ENCODE data around the gene ADAM11. TPM values are rescaled to one million over a fixed set of nuclear protein-coding genes. Genes with fewer than 3 reads are reported as not detected.

ADAM11 gene
- total and polyA plus RNA-seq, 11 donors, result 1.8 to 24.6 (median 11.2) TPM

- ATAC-seq (no peak), DNase-seq (no peak)
- TF ChIP-seq POLR2A (IDR thresholded peaks at IDR 0.05) (no peak), CTCF (IDR thresholded peaks at IDR 0.05) (no peak)
- H3K4me1 ChIP-seq, result peaks cover 5 to 56% (median 32%) of the 10 kb centered on the region in 12 donors
- H3K4me3 ChIP-seq, result no peak overlapping the region
- no peaks in the 10 kb centered on the region for H3K27me3 ChIP-seq
- H3K9me3 ChIP-seq, result no peaks in the 10 kb centered on the region
- H3K36me3 ChIP-seq, result peaks cover 0 to 3% (median 0%) of the 10 kb centered on the region in 9 donors
- intact Hi-C loops (cut with DNase I), result no loop called here
- peak overlapping the region in 11 of 12 donors; percentile 76 to 89 (median 83) for H3K27ac ChIP-seq
- WGBS, 4 donors, result 75 to 85% (median 83%) methylated on average over 9 of the region's 9 CpGs
These were observed 36.6 kb downstream of the ADAM11 start for GRCh38 chr17:44795421-44795820.

DNA sequence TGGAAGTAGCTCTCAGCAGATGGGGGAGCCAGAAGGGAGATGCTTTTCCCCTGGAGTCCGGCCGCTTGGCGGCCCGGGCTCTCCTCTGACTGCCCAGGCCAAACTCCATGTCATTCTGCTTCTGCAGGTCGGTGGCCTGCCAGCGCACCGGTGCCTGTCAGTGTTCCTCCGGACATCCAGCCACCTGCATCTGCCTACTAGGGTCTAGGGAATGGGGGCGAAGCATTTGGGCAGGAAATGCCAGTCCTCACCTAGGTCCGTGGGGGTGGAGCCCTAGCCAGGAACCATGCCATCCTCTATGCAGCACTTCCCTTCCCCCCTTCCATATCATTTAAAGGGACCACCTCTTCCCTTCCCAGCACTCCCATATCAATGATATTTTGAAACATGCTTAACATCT lies 37.1 kb downstream of the ADAM11 start:
- peaks cover 0 to 5% (median 0%) of the 10 kb centered on the region in 9 donors for H3K36me3 ChIP-seq
- WGBS, 4 donors, result 56 to 73% (median 68%) methylated on average over 10 of the region's 10 CpGs
- H3K4me3 ChIP-seq, result no peak overlapping the region
- H3K27me3 ChIP-seq, result no peaks in the 10 kb centered on the region
- peak overlapping the region in 11 of 12 donors; percentile 76 to 89 (median 83) for H3K27ac ChIP-seq
- DNase-seq (no peak), ATAC-seq (no peak)
- intact Hi-C loops (cut with DNase I), result no loop called here
- TF ChIP-seq POLR2A (IDR thresholded peaks at IDR 0.05), result no peak
- TF ChIP-seq CTCF (IDR thresholded peaks at IDR 0.05), result no peak
- H3K9me3 ChIP-seq, result no peaks in the 10 kb centered on the region
- H3K4me1 ChIP-seq, result peaks cover 5 to 56% (median 32%) of the 10 kb centered on the region in 12 donors

- H3K4me3 ChIP-seq, result no peak overlapping the region
- TF ChIP-seq CTCF (IDR thresholded peaks at IDR 0.05) (no peak), POLR2A (IDR thresholded peaks at IDR 0.05) (no peak)
- peaks cover 5 to 64% (median 36%) of the 10 kb centered on the region in 12 donors for H3K4me1 ChIP-seq
- peaks cover 0 to 7% (median 0%) of the 10 kb centered on the region in 9 donors for H3K36me3 ChIP-seq
- intact Hi-C loops (cut with DNase I), result no loop called here
- ATAC-seq (no peak), DNase-seq (no peak)
- peak overlapping the region in 10 of 12 donors; percentile 50 to 89 (median 83) for H3K27ac ChIP-seq
- H3K27me3 ChIP-seq, result no peaks in the 10 kb centered on the region
- H3K9me3 ChIP-seq, result no peaks in the 10 kb centered on the region
- WGBS, 4 donors, result 90 to 93% (median 92%) methylated on average over 9 of the region's 9 CpGs
These were observed 37.9 kb downstream of the ADAM11 start for GRCh38 chr17:44796731-44797130.

DNA sequence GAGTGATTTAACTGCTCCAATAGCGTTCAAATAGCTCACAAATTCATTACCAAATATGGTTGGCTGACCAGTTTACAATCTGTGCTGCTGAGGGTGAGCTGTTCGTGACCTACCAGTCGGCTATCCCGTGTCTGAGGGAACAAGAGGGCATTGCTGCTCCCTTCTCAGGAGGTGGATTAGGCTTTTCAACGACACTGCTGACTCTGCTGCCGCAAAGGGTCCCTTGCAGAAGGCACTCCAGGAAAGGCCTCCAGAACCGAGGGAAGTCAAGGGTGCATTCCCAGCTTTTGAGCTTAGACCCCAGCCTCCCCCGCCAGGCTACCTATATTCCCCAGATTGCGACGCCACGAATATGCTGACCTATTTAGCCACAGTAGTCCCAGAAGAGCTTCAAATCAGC lies 39.0 kb downstream of the ADAM11 start:
- intact Hi-C loops (cut with DNase I), result no loop called here
- Histone ChIP-seq H3K36me3 (peaks cover 0 to 10% (median 0%) of the 10 kb centered on the region in 9 donors), H3K4me1 (peaks cover 5 to 74% (median 44%) of the 10 kb centered on the region in 12 donors), H3K27ac (peak overlapping the region; percentile 50 to 88 (median 82)), H3K9me3 (no peaks in the 10 kb centered on the region), H3K4me3 (peak overlapping the region in 4 of 12 donors; percentile 1 to 8 (median 4)), H3K27me3 (no peaks in the 10 kb centered on the region)
- ATAC-seq (peak; percentile 50 to 74 (median 56)), DNase-seq (peak in 1 of 5 donors; percentile 53)
- 44 to 58% (median 51%) methylated on average over 11 of the region's 11 CpGs for WGBS, 4 donors
- no peak for TF ChIP-seq POLR2A (IDR thresholded peaks at IDR 0.05)
- no peak for TF ChIP-seq CTCF (IDR thresholded peaks at IDR 0.05)

Data from heart left ventricle (tissue), 16 donors.